WTC11 (cell line): ENCODE measurements around the gene LARP1. TPM values are rescaled to one million over a fixed set of nuclear protein-coding genes. Genes with fewer than 3 reads are reported as not detected.

Source experiments
- ATAC-seq: fragments of 200-7000 bp; cut with Tn5 transposase; 2 replicates; pipeline ENCODE4 v1.10.0; 2021; ENCODE audit warnings: mild to moderate bottlenecking, moderate library complexity
- CTCF ChIA-PET: fragments of 300-600 bp; sonication (Branson Sonifier 250); formaldehyde crosslinking; loops from one replicate; lab custom pipeline; 2021; ENCODE audit warnings: antibody characterized with exemption; lab: Charles Lee
- POLR2A ChIA-PET: fragments of 350-600 bp; sonication (Branson Sonifier 250); formaldehyde crosslinking; loops from one replicate; lab custom pipeline; 2021; ENCODE audit warnings: antibody characterized with exemption; lab: Charles Lee
- DNase-seq: peaks from one replicate; pipeline ENCODE4 v3.0.0; 2021; ENCODE audit warnings: low spot score
- H3K27ac Mint-ChIP-seq: 2 replicates; pipeline ENCODE4 v1.8.0; 2021; ENCODE audit warnings: mixed read lengths
- H3K27me3 Mint-ChIP-seq: 2 replicates; pipeline ENCODE4 v1.8.0; 2021; ENCODE audit warnings: low read depth, mild to moderate bottlenecking, moderate library complexity, mixed read lengths
- H3K36me3 Mint-ChIP-seq: 2 replicates; pipeline ENCODE4 v1.8.0; 2021; ENCODE audit warnings: mixed read lengths
- H3K4me1 Mint-ChIP-seq: 2 replicates; pipeline ENCODE4 v1.8.0; 2022; ENCODE audit warnings: mixed read lengths
- H3K4me3 Mint-ChIP-seq: 2 replicates; pipeline ENCODE4 v1.8.0; 2021; ENCODE audit warnings: mild to moderate bottlenecking, moderate library complexity, mixed read lengths
- H3K9me3 Mint-ChIP-seq: 2 replicates; pipeline ENCODE4 v1.8.0; 2021; ENCODE audit warnings: mixed read lengths
- CBFB ChIP-seq: sonication (generic); formaldehyde crosslinking; IDR thresholded peaks from 2 replicates; pipeline ENCODE4 v1.8.1; 2022; ENCODE audit warnings: mild to moderate bottlenecking, low read depth, missing genetic modification reagents
- CREB1 ChIP-seq: sonication (generic); formaldehyde crosslinking; IDR thresholded peaks from 2 replicates; pipeline ENCODE4 v1.8.0; 2023; ENCODE audit warnings: mild to moderate bottlenecking, missing genetic modification reagents
- FOXJ3 ChIP-seq: sonication (generic); formaldehyde crosslinking; IDR thresholded peaks from 2 replicates; pipeline ENCODE4 v1.9.0; 2021; ENCODE audit warnings: missing genetic modification reagents, mild to moderate bottlenecking, borderline replicate concordance
- GABPB1 ChIP-seq: sonication (generic); formaldehyde crosslinking; IDR thresholded peaks from 2 replicates; pipeline ENCODE4 v1.8.1; 2023; ENCODE audit warnings: mild to moderate bottlenecking, missing genetic modification reagents
- GRHL2 ChIP-seq: fragments of 250-450 bp; sonication (Bioruptor Pico); IDR thresholded peaks from 2 replicates; pipeline ENCODE4 v1.8.0; 2022; ENCODE audit warnings: mild to moderate bottlenecking, moderate library complexity; ENCODE audit not compliant: insufficient replicate concordance, severe bottlenecking
- HMGA2 ChIP-seq: fragments of 250-450 bp; sonication (Bioruptor Pico); IDR thresholded peaks from 2 replicates; pipeline ENCODE4 v1.4.0; 2021; ENCODE audit warnings: mild to moderate bottlenecking, moderate library complexity
- HMGXB4 ChIP-seq: sonication (generic); formaldehyde crosslinking; IDR thresholded peaks from 2 replicates; pipeline ENCODE4 v1.8.1; 2023; ENCODE audit warnings: mild to moderate bottlenecking, moderate library complexity, missing genetic modification reagents
- NFATC4 ChIP-seq: fragments of 250-450 bp; sonication (Bioruptor Pico); IDR thresholded peaks from 2 replicates; pipeline ENCODE4 v1.9.0; 2021; ENCODE audit warnings: mild to moderate bottlenecking
- NR1H2 ChIP-seq: sonication (generic); formaldehyde crosslinking; IDR thresholded peaks from 2 replicates; pipeline ENCODE4 v1.9.0; 2021; ENCODE audit warnings: mild to moderate bottlenecking, moderate library complexity, missing genetic modification reagents
- PRRX2 ChIP-seq: fragments of 250-450 bp; sonication (Bioruptor Pico); IDR thresholded peaks from 2 replicates; pipeline ENCODE4 v1.8.0; 2021; ENCODE audit warnings: mild to moderate bottlenecking
- RELA ChIP-seq: sonication (generic); formaldehyde crosslinking; IDR thresholded peaks from 2 replicates; pipeline ENCODE4 v1.8.1; 2022; ENCODE audit warnings: missing genetic modification reagents, mild to moderate bottlenecking, borderline replicate concordance
- SMAD3 ChIP-seq: sonication (generic); formaldehyde crosslinking; IDR thresholded peaks from 2 replicates; pipeline ENCODE4 v1.8.0; 2022; ENCODE audit warnings: missing genetic modification reagents, mild to moderate bottlenecking, borderline replicate concordance
- SOX15 ChIP-seq: fragments of 250-450 bp; sonication (Bioruptor Pico); IDR thresholded peaks from 2 replicates; pipeline ENCODE4 v1.9.0; 2021; ENCODE audit warnings: mild to moderate bottlenecking
- TEAD1 ChIP-seq: sonication (generic); formaldehyde crosslinking; IDR thresholded peaks from 2 replicates; pipeline ENCODE4 v1.8.0; 2022; ENCODE audit warnings: mild to moderate bottlenecking, missing genetic modification reagents
- TEAD4 ChIP-seq: sonication (generic); formaldehyde crosslinking; IDR thresholded peaks from 2 replicates; pipeline ENCODE4 v1.8.0; 2022; ENCODE audit warnings: mild to moderate bottlenecking, missing genetic modification reagents
- ZBTB21 ChIP-seq: sonication (generic); formaldehyde crosslinking; IDR thresholded peaks from 2 replicates; pipeline ENCODE4 v1.8.1; 2023; ENCODE audit warnings: mild to moderate bottlenecking, missing genetic modification reagents, borderline replicate concordance
- ZNF423 ChIP-seq: fragments of 250-450 bp; sonication (Bioruptor Pico); IDR thresholded peaks from 2 replicates; pipeline ENCODE4 v2.1.2; 2022; ENCODE audit warnings: mild to moderate bottlenecking, moderate library complexity
- total RNA-seq: library from RNA; stranded (reverse); gene quantifications from 3 replicates; pipeline ENCODE4 v1.2.3, GENCODE V29; 2021
- TF ChIP-seq, protein P1 (sequence below): fragments of 250-450 bp; sonication (Bioruptor Pico); IDR thresholded peaks from 2 replicates; pipeline ENCODE4 v1.9.0; 2021; ENCODE audit warnings: mild to moderate bottlenecking
- TF ChIP-seq, protein P2 (sequence below): sonication (generic); formaldehyde crosslinking; IDR thresholded peaks from 2 replicates; pipeline ENCODE4 v1.8.1; 2022; ENCODE audit warnings: low read depth, missing genetic modification reagents, borderline replicate concordance
- TF ChIP-seq, protein P3 (sequence below): sonication (generic); formaldehyde crosslinking; IDR thresholded peaks from 2 replicates; pipeline ENCODE4 v1.8.1; 2022; ENCODE audit warnings: missing genetic modification reagents, borderline replicate concordance
- TF ChIP-seq, protein P4 (sequence below): sonication (generic); formaldehyde crosslinking; IDR thresholded peaks from 2 replicates; pipeline ENCODE4 v1.8.1; 2023; ENCODE audit warnings: mild to moderate bottlenecking, missing genetic modification reagents, borderline replicate concordance

Gene LARP1
- total RNA-seq, 1 experiment from 2014 or later: 406 TPM

GRCh38 chr5:154751854-154752253, 3.3 kb upstream of the LARP1 start (continued):
- TF ChIP-seq HMGA2: no peak
- no peak for TF ChIP-seq FOXJ3 (CRISPR knock-in tag)
- TF ChIP-seq, protein P1, sequence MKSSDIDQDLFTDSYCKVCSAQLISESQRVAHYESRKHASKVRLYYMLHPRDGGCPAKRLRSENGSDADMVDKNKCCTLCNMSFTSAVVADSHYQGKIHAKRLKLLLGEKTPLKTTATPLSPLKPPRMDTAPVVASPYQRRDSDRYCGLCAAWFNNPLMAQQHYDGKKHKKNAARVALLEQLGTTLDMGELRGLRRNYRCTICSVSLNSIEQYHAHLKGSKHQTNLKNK (CRISPR knock-in tag): no peak
- TF ChIP-seq GRHL2 (CRISPR knock-in tag): no peak
- TF ChIP-seq PRRX2 (CRISPR knock-in tag): no peak
- TF ChIP-seq SMAD3 (CRISPR knock-in tag): no peak

DNA sequence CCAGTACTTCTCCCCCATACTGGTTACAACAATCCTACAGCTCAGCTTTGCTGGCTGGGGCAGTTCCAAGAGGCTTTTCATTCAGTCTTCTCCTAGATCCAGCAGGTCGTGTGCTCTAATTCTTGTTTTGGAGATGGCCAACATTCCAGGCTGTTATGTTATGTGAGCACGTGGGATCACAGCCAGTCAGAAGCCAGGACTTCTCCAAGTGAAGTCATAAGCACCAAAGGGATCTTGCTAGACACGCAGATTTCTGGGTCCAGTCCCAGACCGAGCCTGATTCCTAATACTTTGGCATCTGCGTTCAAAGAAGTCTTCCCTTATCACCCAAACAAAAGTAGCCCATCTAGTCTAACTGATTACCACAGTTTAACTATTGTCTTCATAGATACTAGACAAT, 1.4 kb upstream of the LARP1 start:
- no peak for TF ChIP-seq CBFB (CRISPR knock-in tag)
- TF ChIP-seq, protein P2, sequence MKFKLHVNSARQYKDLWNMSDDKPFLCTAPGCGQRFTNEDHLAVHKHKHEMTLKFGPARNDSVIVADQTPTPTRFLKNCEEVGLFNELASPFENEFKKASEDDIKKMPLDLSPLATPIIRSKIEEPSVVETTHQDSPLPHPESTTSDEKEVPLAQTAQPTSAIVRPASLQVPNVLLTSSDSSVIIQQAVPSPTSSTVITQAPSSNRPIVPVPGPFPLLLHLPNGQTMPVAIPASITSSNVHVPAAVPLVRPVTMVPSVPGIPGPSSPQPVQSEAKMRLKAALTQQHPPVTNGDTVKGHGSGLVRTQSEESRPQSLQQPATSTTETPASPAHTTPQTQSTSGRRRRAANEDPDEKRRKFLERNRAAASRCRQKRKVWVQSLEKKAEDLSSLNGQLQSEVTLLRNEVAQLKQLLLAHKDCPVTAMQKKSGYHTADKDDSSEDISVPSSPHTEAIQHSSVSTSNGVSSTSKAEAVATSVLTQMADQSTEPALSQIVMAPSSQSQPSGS (CRISPR knock-in tag): no peak
- no peak for TF ChIP-seq SOX15 (CRISPR knock-in tag)
- no peak for TF ChIP-seq ZBTB21
- TF ChIP-seq, protein P3, sequence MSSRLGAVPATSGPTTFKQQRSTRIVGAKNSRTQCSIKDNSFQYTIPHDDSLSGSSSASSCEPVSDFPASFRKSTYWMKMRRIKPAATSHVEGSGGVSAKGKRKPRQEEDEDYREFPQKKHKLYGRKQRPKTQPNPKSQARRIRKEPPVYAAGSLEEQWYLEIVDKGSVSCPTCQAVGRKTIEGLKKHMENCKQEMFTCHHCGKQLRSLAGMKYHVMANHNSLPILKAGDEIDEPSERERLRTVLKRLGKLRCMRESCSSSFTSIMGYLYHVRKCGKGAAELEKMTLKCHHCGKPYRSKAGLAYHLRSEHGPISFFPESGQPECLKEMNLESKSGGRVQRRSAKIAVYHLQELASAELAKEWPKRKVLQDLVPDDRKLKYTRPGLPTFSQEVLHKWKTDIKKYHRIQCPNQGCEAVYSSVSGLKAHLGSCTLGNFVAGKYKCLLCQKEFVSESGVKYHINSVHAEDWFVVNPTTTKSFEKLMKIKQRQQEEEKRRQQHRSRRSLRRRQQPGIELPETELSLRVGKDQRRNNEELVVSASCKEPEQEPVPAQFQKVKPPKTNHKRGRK (CRISPR knock-in tag): no peak
- TF ChIP-seq NR1H2 (CRISPR knock-in tag): no peak
- TF ChIP-seq, all 79 proteins: peak for 0
- Mint-ChIP-seq H3K27ac (peak overlapping the region; percentile 95), H3K27me3 (no peaks in the 10 kb centered on the region), H3K9me3 (no peaks in the 10 kb centered on the region), H3K4me3 (peak overlapping the region; percentile 66), H3K36me3 (peaks cover 4% of the 10 kb centered on the region), H3K4me1 (peaks cover 40% of the 10 kb centered on the region)
- POLR2A ChIA-PET: interaction anchor here (0.6 to 2.1 kb wide), 3 partner anchors 41 to 103 kb away, joined by 3 to 6 read pairs (median 4); no protein-coding TSS in a partner anchor
- CTCF ChIA-PET: interaction anchor here (1.5 kb wide), 1 partner anchor 71 kb away, joined by 4 read pairs; no protein-coding TSS in a partner anchor
- DNase-seq (no peak), ATAC-seq (no peak)

- peak; percentile 100 for DNase-seq
- peaks cover 40% of the 10 kb centered on the region for H3K4me1 Mint-ChIP-seq
- ChIA-PET POLR2A (no interaction called here), CTCF (no interaction called here)
- peak; percentile 88 for ATAC-seq
- H3K27me3 Mint-ChIP-seq: no peaks in the 10 kb centered on the region
- peak overlapping the region; percentile 95 for H3K27ac Mint-ChIP-seq
- peaks cover 4% of the 10 kb centered on the region for H3K36me3 Mint-ChIP-seq
- no peaks in the 10 kb centered on the region for H3K9me3 Mint-ChIP-seq
- H3K4me3 Mint-ChIP-seq: peak overlapping the region; percentile 66
- TF ChIP-seq TEAD4 (CRISPR knock-in tag) (peak; percentile 76; the same call in 1 of the 2 replicates), HMGXB4 (CRISPR knock-in tag) (peak; percentile 52; the same call in 1 of the 2 replicates), RELA (CRISPR knock-in tag) (peak; percentile 16; the same call in 1 of the 2 replicates), GABPB1 (CRISPR knock-in tag) (peak; percentile 99), CBFB (CRISPR knock-in tag) (no peak; the same call in 1 of the 2 replicates), CREB1 (CRISPR knock-in tag) (peak; percentile 68; the same call in 1 of the 2 replicates), NFATC4 (CRISPR knock-in tag) (no peak), ZNF423 (CRISPR knock-in tag) (no peak), TEAD1 (CRISPR knock-in tag) (peak; percentile 97)
- TF ChIP-seq, protein P4, sequence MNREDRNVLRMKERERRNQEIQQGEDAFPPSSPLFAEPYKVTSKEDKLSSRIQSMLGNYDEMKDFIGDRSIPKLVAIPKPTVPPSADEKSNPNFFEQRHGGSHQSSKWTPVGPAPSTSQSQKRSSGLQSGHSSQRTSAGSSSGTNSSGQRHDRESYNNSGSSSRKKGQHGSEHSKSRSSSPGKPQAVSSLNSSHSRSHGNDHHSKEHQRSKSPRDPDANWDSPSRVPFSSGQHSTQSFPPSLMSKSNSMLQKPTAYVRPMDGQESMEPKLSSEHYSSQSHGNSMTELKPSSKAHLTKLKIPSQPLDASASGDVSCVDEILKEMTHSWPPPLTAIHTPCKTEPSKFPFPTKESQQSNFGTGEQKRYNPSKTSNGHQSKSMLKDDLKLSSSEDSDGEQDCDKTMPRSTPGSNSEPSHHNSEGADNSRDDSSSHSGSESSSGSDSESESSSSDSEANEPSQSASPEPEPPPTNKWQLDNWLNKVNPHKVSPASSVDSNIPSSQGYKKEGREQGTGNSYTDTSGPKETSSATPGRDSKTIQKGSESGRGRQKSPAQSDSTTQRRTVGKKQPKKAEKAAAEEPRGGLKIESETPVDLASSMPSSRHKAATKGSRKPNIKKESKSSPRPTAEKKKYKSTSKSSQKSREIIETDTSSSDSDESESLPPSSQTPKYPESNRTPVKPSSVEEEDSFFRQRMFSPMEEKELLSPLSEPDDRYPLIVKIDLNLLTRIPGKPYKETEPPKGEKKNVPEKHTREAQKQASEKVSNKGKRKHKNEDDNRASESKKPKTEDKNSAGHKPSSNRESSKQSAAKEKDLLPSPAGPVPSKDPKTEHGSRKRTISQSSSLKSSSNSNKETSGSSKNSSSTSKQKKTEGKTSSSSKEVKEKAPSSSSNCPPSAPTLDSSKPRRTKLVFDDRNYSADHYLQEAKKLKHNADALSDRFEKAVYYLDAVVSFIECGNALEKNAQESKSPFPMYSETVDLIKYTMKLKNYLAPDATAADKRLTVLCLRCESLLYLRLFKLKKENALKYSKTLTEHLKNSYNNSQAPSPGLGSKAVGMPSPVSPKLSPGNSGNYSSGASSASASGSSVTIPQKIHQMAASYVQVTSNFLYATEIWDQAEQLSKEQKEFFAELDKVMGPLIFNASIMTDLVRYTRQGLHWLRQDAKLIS (CRISPR knock-in tag): peak; percentile 94; the same call in 1 of the 2 replicates
- TF ChIP-seq, protein P3 (CRISPR knock-in tag): no peak
These were observed 467 bp upstream of the LARP1 start for GRCh38 chr5:154754460-154755360.
